Mucosa of rectum (tissue), 2 donors: Measurements from ENCODE around the gene SDK1.

Source experiments
- H3K27ac ChIP-seq, 2 donors: one replicate each; pipeline ENCODE4 v1.7.0; 2013; ENCODE audit warnings: inconsistent platforms in 2 of 2, low read depth in 2 of 2, low read length in 2 of 2
- H3K27me3 ChIP-seq, 2 donors: one replicate each; pipeline ENCODE4 v1.7.0; 2013; ENCODE audit warnings: low read length in 2 of 2; ENCODE audit not compliant: control insufficient read depth in 2 of 2, insufficient read depth in 2 of 2
- H3K36me3 ChIP-seq, 2 donors: one replicate each; pipeline ENCODE4 v1.7.0; 2013; ENCODE audit warnings: low read length in 2 of 2; ENCODE audit not compliant: control insufficient read depth in 2 of 2, insufficient read depth in 2 of 2
- H3K4me1 ChIP-seq, 2 donors: one replicate each; pipeline ENCODE4 v1.7.0; 2013; ENCODE audit warnings: low read length in 2 of 2, mild to moderate bottlenecking in 1 of 2; ENCODE audit not compliant: control insufficient read depth in 2 of 2, insufficient read depth in 2 of 2
- H3K4me3 ChIP-seq, 2 donors: one replicate each; pipeline ENCODE4 v1.7.0; 2013; ENCODE audit warnings: low read length in 2 of 2
- H3K9ac ChIP-seq, 2 donors: one replicate each; pipeline ENCODE4 v1.7.0; 2013; ENCODE audit warnings: low read length in 2 of 2, low read depth in 1 of 2, mild to moderate bottlenecking in 1 of 2
- H3K9me3 ChIP-seq, 2 donors: one replicate each; pipeline ENCODE4 v1.7.0; 2013; ENCODE audit warnings: low read length in 2 of 2; ENCODE audit not compliant: control insufficient read depth in 2 of 2
- donor health status: healthy.
- donor health status: Normal muscosa, but diverticular disease.

The SDK1 gene

DNA sequence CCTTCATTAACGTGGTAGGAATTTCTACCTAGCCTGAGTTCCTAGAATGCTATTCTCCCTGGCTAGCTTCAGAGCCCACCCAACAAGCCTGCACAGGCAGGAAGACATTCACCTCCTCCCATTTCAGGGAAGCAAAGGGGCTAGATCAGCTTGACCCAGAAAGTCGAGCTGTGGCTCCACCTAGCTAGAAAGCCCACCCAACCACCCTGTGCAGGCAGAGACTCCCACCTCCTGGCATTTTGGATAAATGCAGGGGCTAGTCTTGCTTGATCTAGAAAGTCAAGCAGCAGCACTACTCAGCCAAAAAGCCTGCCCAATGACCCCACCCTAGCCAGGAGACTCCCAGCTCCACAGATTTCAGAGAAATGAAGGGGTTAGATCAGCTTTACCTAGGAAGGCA lies 479.5 kb downstream of the SDK1 start:
- H3K9ac ChIP-seq = no peak overlapping the region
- no peak overlapping the region for H3K27ac ChIP-seq
- no peaks in the 10 kb centered on the region for H3K27me3 ChIP-seq
- H3K36me3 ChIP-seq = no peaks in the 10 kb centered on the region
- H3K9me3 ChIP-seq = peaks cover 0 to 4% of the 10 kb centered on the region in 2 donors
- no peaks in the 10 kb centered on the region for H3K4me1 ChIP-seq
- H3K4me3 ChIP-seq = no peak overlapping the region

- Histone ChIP-seq H3K36me3 (no peaks in the 10 kb centered on the region), H3K9me3 (peaks cover 0 to 4% of the 10 kb centered on the region in 2 donors), H3K4me3 (no peak overlapping the region), H3K9ac (no peak overlapping the region), H3K27me3 (no peaks in the 10 kb centered on the region), H3K4me1 (no peaks in the 10 kb centered on the region), H3K27ac (no peak overlapping the region)
Observed at GRCh38 chr7:3781607-3782006, 480.6 kb downstream of the SDK1 start.

DNA sequence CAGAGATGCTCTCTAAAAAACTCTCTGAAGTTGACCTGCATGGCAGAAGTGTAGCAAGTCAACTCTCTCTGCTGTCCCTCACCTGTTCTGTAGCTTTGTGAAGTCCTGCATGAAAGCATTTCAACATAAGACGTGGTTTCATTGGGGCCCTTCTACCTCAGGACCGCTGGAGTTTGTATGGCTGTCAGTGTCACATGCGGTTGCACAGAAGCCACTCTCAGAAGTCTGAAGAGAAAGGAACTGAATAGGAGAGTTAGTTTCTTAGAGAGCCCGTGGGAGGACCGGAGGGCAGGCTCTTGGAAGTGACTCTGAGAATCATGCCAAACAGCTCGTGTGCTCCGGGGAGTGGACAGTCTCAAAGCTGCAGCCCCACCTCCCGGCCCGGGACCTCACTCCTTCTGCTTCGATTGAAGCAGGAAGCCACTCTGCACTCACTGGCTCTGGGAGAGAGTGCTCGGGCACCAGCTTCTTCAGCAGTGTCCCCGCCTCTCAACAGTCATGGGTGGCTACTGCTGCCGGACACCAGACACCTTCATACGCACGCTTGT lies 486.7 kb downstream of the SDK1 start:
- Histone ChIP-seq H3K9me3 (no peaks in the 10 kb centered on the region), H3K27ac (no peak overlapping the region), H3K4me3 (no peak overlapping the region), H3K9ac (no peak overlapping the region), H3K4me1 (no peaks in the 10 kb centered on the region), H3K27me3 (no peaks in the 10 kb centered on the region), H3K36me3 (no peaks in the 10 kb centered on the region)

DNA sequence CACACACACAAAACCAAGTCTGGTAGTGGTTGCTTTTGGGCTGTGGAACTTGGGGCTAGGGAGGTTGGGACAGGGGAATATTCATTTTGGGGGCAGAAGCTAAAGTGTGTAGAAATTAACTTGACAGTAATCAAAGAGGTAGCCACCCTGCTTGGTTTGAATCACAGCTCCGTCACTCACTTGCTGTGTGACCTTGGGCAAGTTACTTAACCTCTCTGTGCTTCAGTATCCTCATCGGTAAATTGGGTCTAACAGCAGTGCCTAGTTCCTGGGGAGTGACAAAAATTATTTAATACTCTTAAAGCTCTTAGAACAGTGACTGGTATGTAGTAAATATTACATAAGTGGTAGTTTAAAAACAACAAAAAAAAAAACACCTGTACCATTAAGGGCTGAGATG lies 489.8 kb downstream of the SDK1 start:
- Histone ChIP-seq H3K27me3 (no peaks in the 10 kb centered on the region), H3K9ac (no peak overlapping the region), H3K9me3 (no peaks in the 10 kb centered on the region), H3K4me1 (no peaks in the 10 kb centered on the region), H3K27ac (no peak overlapping the region), H3K36me3 (no peaks in the 10 kb centered on the region), H3K4me3 (no peak overlapping the region)

DNA sequence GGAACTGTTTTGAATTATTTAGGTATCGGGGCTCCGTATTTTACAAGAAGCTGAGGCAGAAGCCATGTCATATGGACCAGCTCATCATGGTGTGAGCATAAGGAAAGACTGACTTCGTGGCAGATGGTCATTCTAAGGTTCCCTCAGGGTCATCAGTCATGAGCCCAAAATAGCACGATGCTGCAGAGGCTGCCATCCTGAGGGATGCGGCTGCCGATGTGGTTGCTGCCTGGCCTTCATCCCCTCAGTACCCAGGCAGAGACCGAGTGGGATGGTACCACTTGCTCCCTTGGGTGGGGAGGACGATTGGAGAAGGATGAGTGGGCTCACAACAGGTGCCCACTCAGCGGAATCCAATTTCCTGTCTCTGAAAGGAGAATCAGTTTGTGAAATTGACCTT lies 490.3 kb downstream of the SDK1 start:
- H3K27me3 ChIP-seq = no peaks in the 10 kb centered on the region
- H3K4me1 ChIP-seq = no peaks in the 10 kb centered on the region
- no peak overlapping the region for H3K4me3 ChIP-seq
- no peak overlapping the region for H3K9ac ChIP-seq
- H3K36me3 ChIP-seq = no peaks in the 10 kb centered on the region
- no peaks in the 10 kb centered on the region for H3K9me3 ChIP-seq
- no peak overlapping the region for H3K27ac ChIP-seq

GRCh38 chr7:3795141-3795540 lies 494.1 kb downstream of the SDK1 start:
- no peak overlapping the region for H3K9ac ChIP-seq
- H3K27ac ChIP-seq = no peak overlapping the region
- no peaks in the 10 kb centered on the region for H3K9me3 ChIP-seq
- no peaks in the 10 kb centered on the region for H3K36me3 ChIP-seq
- H3K4me3 ChIP-seq = no peak overlapping the region
- H3K27me3 ChIP-seq = no peaks in the 10 kb centered on the region
- H3K4me1 ChIP-seq = no peaks in the 10 kb centered on the region

GRCh38 chr7:3795781-3796180 lies 494.7 kb downstream of the SDK1 start:
- no peak overlapping the region for H3K27ac ChIP-seq
- no peaks in the 10 kb centered on the region for H3K9me3 ChIP-seq
- no peak overlapping the region for H3K9ac ChIP-seq
- H3K4me3 ChIP-seq = no peak overlapping the region
- no peaks in the 10 kb centered on the region for H3K4me1 ChIP-seq
- H3K36me3 ChIP-seq = no peaks in the 10 kb centered on the region
- no peaks in the 10 kb centered on the region for H3K27me3 ChIP-seq

GRCh38 chr7:3805151-3805550 lies 504.1 kb downstream of the SDK1 start:
- no peak overlapping the region for H3K4me3 ChIP-seq
- no peaks in the 10 kb centered on the region for H3K4me1 ChIP-seq
- H3K27ac ChIP-seq = no peak overlapping the region
- no peaks in the 10 kb centered on the region for H3K9me3 ChIP-seq
- no peaks in the 10 kb centered on the region for H3K36me3 ChIP-seq
- no peak overlapping the region for H3K9ac ChIP-seq
- H3K27me3 ChIP-seq = no peaks in the 10 kb centered on the region

GRCh38 chr7:3806516-3806915 lies 505.5 kb downstream of the SDK1 start:
- H3K9ac ChIP-seq = no peak overlapping the region
- H3K36me3 ChIP-seq = no peaks in the 10 kb centered on the region

DNA sequence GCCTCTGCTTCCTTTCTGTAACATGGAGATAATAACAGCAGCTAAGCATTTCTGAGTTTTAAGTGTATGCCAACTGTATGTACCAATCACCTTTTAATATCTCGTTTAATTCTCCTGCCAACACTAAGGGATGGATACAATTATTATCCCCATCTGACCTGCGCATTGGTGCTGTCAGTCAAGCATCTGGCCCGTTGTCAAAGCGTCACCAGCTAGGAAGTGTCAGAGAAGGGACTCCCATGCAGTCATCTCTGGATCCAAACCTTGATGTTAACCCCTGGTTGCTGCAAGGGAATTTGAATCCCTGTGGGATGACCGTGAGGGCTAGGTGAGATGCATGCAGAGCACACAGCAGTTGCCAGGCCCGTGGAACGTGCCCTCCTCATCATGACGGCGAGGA lies 506.8 kb downstream of the SDK1 start:
- H3K36me3 ChIP-seq = no peaks in the 10 kb centered on the region
- H3K9me3 ChIP-seq = no peaks in the 10 kb centered on the region
- no peaks in the 10 kb centered on the region for H3K4me1 ChIP-seq

More at GRCh38 chr7:3806516-3806915, 505.5 kb downstream of the SDK1 start:
- H3K27me3 ChIP-seq = no peaks in the 10 kb centered on the region
- H3K27ac ChIP-seq = no peak overlapping the region
- H3K4me3 ChIP-seq = no peak overlapping the region
- no peaks in the 10 kb centered on the region for H3K4me1 ChIP-seq
- no peaks in the 10 kb centered on the region for H3K9me3 ChIP-seq

DNA sequence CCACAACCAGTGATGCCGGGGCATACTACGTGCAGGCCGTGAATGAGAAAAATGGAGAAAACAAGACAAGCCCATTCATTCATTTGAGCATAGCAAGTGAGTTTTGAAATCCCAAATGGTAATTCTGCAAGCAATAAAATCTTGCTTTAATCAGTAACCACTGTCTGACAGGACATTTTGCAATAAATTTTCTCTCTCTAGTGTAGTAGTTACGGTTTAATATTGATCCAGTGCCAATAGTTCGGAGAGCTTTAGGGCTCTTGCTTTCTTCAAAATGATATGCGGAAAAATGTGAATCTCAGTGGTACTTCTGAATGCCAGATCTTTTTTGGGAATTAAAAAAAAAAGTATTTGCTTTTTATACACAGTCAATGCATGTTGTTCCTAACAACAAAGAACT lies 520.4 kb downstream of the SDK1 start:
- Histone ChIP-seq H3K9ac (no peak overlapping the region), H3K36me3 (no peaks in the 10 kb centered on the region), H3K4me3 (no peak overlapping the region), H3K9me3 (no peaks in the 10 kb centered on the region), H3K27ac (no peak overlapping the region), H3K27me3 (no peaks in the 10 kb centered on the region), H3K4me1 (peaks cover 3 to 7% of the 10 kb centered on the region in 2 donors)

More for the DNA sequence above, 506.8 kb downstream of the SDK1 start:
- H3K9ac ChIP-seq = no peak overlapping the region
- H3K27ac ChIP-seq = no peak overlapping the region
- H3K27me3 ChIP-seq = no peaks in the 10 kb centered on the region
- H3K4me3 ChIP-seq = no peak overlapping the region
